Ramos (cell line): ENCODE data around the gene DCXR.

Experiments used
- in situ Hi-C: fragments of 300-500 bp; cut with MboI; formaldehyde crosslinking; loops from one replicate; pipeline ENCODE4 v1.14.3; 2022; ENCODE audit warnings: low sequenced_read_pairs; ENCODE audit not compliant: unreplicated experiment

DCXR gene

DNA sequence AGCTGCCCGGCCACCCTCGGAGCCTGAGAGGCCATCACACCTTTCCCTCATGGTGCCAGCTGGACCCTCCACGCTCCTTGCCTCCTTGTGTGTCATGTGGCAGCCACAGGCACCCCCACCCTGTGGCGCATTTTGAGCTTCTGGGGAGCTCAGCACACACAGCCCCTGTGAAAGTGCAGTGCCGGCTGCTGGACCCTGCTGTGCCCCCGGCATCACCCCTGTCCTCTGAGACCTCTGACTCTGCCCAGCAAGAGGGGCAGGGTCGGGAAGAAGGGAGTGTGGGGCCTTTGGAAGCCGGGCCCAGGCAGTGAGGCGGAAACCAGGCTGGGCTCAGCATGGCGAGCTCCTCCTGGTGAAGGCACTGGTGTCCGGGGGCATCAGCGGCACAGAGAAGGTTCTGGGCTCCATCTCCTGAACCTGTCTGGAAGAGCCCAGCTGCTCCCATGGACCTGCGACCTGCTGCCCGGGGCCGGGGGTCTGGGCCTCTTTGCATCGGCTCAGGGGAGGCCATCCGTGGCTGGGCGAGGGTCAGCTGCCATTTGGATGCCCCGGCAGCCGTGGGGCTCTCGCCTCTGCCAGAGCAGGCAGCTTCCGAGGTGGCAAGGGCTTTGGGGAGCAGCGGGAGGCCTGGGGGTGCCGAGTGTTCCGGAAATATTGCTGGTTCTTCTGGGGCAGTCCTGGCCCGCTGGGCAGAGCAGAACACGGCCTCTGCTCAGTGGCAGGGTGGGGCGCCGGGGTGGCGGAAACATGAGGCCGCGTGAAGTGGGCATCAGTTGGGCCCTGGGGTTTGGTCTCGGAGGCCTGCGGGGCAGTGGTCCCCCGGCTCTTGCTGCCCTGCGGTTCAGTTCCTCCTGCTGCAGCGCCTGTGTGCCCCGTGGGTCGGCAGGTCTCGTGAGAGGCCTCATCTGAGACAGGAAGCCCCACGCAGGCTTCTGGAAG is 32.7 kb downstream of the DCXR start:
- in situ Hi-C loops: no loop called here

DNA sequence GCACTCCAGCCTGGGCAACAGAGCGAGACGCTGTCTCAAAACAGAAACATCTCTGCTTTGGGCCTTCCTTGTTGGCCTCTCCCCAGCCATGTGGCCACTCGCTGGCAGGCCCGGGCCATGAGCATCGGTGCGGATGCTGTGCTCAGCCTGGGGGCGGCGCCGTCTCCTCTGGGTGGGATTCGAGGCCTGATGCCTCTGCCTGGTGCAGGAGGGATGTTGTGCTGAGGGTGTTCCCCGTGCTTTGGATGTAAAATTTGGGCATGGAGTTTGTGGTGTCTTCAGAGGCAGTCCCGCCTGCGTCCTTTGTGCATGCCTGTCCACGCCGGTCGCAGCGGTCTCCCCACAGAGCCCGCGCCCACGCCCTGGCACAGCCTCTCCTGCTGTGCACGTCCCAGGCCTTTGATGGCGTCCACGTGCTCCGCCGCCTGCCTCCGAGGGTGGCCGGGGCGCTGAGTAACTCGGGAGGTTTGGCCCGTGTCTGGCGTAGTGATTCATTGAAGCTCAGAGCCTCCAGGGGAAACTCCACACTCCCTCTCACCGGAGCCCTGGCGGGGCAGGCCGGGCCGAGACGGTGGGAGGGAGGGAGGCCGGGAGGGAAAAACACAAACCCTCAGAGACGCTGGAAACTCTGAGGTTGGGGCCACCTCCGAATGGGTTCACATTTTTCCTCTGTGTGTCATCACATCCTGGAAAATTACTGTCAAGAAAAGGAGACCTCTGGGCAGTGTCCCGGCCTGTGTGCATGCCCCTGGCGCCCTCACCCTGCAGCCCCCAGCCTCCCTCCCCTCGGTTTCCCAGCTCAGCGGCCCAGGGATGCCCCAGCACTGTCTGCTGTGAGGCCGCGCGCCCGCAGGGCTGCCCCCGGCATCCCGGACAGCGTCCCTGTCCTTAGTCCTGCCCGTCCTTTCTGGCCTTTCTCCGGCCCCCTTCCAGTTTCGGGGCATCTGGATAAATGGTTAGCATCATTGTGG is 33.8 kb downstream of the DCXR start:
- in situ Hi-C loops: no loop called here

DNA sequence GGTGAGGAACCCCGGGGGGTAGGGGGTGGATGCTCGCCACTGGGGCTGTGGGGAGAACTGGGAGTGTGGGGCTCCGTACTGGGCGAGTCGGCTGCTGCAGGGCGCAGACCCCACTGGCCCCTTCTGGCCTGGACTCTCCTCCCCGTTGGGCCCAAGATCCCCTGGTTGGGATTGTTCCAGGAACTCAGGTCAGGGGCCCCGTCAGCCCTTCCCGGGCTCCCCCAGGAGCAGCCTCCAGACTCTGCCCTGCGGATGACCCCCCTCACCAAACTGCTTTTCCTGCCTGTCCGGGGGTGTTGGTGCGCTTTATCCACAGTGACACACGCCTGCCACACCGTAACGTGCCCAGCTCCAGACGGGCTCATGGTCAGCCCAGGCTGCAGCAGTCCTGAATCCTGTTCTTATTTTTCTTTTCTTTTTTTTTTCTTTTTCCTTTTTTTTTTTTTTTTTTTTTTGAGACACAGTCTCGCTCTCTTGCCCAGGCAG is 35.9 kb downstream of the DCXR start:
- in situ Hi-C loops: no loop called here

DNA sequence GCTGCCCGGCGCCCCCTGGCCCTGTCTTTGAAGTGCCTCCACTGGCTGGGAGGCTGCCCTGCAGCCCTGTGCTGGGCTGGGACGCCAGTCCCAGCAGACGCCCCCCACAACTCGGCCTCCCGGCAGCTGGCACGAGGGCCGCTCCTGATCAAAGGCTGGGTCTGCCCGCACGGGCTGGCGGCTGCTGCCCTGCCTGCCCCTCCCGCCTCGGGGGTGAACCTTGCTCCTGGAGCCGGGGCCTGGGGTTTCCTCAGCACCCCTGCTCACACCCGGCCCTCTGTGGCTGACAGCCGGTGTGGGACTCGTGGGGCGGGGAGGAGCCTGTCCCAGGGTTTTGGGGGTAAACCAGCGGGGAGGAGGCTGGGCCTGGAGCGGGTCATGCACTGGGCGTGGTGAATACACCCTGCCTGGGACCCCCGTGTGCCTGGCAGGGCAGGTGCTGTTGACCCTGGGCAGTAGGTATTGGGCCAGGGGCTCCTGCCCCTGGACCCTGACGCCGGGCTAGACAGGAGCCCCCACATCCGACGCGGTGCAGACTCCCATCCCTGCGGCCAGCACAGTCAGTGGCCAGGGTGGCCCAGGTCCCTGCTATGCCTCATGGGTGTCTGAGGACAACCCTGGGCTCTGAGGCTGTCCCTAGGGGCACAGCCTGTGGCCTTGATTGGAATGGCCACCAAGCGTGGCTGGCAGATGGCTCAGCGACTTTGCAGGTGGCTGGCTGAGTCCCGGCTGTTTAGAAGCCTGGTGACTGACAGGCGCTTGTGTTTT is 36.5 kb downstream of the DCXR start:
- in situ Hi-C loops: no loop called here

DNA sequence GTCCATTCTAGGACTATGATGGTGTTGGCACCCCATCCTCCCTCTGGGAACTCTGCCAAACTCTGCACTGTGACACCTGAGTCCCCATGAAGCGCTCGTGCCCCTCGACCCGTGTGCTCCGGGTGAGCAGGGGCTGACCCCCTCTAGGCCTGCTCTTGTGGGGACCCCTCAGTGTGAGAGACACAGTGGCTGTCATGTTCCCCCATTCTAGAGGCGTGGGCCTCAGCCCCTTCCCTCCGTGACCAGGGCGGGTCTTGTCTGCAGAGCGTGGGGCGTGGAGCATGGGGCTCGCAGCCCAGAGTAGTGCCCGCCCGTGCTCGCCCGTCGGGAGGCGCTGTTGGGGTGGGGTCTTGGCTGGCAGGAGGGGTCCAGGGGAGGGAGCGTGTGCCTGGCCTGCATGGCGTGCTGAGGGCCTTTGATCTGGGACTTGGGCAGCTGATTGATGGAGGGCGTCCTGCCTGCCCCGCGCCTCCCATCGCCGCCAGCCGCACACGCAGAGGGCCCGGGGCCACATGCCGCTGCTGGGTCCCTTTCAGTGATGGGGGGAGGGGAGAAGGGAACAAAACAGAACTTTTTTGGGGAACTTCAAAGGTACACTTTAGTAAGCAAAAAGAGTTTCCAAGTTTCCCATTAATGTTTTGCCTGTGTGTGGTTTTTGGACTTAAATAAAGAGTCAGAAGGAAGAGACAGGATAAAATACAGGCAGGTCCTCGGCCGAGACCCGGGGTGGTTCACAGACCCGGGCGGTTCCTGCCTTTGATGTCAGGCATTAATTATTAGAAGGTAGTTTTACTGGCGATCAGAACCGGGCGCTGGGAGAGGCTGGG is 37.3 kb downstream of the DCXR start:
- in situ Hi-C loops: no loop called here

DNA sequence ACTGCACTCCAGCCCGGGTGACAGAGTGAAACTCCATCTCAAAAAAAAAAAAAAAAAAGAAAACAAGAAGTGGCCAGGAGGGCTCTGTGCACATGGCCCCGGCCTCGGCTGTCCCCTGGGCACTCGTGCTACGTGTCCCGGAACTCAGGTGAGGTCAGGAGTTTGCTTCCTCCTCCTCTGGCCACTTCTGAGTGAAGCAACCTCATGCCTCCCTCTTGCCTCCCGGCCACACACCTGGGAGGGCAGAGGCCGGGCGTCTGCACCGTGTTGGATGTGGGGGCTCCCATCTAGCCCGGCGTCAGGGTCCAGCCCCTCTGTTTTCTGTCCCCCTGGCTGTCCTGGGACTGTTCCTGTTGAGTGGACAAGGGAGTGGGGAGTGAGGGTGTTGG is 37.9 kb downstream of the DCXR start:
- in situ Hi-C loops: no loop called here

DNA sequence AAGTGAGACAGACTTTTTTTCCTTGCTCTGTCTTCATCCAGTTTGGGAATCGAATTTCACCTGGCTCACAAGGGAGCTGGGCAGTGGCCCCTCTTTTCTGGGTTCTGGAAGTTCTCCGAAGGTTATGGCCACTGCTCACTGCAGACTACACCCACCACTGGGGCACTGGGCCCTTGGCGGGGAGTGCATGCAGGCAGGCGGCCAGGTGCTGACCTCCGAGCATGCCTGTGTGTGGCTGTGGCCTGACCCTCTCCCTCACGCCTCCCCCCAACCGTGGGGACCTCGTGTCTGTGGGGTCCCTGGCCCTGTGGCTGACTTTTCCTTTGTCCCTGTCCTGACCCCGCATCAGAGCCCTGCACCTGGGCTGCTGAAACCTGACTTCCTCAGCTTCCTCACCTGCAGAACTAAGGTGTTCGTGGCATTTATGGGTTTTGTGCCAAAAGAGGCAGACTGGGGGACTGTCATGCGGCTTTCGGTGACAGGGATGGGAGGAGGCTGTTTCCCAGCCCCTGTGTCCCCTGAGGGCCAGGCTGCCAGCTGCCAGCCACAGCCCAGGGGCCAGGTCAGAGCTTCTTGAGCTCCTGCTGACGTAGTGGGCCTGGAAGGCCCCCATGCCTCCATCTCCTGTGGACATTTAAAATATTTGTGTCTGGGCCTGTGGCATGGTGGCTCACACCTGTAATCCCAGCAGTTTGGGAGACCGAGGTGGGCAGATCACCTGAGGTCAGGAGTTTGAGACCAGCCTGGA is 38.6 kb downstream of the DCXR start:
- in situ Hi-C loops: no loop called here

DNA sequence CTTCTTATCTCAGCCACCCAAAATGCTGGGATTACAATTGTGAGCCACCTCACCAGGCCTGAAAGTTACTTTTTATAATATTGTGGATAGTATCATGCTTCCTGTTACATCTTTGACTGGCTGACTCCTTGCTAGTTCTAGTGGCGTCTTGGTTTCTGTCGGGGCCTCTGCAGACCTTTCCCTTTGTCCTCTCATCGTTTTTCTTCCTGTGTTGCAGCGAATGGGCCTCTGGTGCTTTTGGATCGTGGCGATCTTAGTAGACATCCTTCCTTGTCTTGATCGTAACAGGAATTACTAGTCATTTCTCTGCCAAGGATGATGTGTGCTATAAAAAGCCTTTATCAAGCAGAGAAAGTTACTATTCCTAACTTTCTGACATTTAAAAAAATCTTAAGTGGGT is 39.3 kb downstream of the DCXR start:
- in situ Hi-C loops: no loop called here

DNA sequence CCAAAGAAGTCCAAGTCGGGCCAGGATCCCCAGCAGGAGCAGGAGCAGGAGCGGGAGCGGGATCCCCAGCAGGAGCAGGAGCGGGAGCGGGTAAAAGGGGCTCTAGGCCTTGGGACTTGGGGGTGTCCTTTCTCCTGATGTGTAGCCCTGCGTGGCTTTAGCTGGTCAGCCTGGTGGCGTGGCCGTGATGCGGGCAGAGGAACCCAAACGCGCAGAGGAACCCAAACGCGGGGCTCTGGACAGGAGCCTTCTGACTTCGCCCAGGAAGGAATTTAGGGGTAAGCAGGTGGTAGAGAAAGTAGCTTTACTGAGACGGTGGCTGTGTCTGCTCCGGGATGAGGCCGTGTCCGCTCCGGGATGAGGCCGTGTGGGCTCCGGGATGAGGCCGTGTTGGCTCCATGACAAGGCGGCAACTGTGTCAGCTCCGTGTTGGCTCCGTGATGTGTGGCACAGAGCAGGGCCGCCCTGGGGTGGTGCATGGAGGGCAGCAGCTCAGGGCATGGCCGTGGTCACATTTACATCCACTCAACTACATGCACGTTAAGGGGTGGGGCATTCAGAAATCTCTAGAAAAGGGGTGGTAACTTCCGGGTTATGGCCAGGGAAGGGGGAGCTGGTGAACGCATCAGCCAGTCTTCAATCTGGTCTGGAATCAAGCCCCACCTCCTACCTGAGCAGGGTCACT is 40.6 kb downstream of the DCXR start:
- in situ Hi-C loops: no loop called here

DNA sequence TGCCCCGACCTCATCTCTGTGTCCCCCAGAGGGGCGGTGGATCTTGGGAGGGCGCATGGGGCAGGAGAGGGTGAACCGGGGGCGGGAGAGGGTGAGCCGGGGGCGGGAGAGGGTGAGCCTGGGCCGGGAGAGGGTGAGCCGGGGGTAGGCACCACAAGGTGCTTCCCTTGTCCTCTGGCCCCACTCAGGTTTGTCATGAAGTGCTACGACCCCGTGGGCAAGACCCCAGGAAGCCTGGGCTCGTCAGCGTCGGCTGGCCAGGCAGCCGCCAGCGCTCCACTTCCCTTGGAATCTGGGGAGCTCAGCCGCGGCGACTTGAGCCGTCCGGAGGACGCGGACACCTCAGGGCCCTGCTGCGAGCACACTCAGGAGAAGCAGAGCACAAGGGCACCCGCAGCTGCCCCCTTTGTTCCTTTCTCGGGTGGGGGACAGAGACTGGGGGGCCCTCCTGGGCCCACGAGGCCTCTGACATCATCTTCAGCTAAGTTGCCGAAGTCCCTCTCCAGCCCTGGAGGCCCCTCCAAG is 41.2 kb downstream of the DCXR start:
- in situ Hi-C loops: no loop called here

DNA sequence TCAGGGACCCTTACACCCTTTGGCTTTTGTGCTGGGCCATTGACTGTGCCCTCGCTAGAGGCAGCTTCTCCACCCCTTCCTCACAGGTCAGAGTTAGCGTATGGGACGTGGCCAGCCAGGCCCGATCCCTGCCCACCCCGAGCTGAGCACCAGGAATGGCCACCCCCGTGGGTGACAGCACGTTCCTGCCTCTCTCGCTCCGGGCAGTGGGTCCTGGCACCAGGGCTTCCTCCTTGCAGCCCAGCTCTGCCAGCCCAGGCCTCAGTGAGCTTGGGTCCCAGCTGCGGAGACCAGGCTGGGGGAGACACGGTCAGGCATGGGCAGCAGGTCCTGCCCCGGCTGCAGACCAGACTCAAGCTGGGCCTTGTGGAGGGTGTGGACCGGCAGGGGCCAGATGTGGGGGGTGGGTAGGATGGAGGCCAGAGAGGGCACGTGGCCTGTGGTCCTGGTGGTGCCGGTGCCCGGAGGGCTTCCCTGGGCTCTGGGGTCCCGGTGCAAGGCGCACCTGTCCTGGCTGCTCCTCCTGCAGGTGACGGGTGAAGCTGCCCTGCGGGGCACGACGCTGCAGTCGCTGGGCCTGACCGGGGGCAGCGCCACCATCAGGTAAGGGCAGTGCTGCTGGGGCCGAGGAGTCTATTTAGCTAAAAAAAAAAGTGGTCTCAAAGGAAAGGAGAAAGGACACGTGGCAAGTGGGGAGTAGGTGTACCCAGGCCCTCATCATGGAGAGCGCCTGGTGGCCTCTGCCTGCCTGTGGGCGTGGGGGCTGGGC is 41.9 kb downstream of the DCXR start:
- in situ Hi-C loops: no loop called here

DNA sequence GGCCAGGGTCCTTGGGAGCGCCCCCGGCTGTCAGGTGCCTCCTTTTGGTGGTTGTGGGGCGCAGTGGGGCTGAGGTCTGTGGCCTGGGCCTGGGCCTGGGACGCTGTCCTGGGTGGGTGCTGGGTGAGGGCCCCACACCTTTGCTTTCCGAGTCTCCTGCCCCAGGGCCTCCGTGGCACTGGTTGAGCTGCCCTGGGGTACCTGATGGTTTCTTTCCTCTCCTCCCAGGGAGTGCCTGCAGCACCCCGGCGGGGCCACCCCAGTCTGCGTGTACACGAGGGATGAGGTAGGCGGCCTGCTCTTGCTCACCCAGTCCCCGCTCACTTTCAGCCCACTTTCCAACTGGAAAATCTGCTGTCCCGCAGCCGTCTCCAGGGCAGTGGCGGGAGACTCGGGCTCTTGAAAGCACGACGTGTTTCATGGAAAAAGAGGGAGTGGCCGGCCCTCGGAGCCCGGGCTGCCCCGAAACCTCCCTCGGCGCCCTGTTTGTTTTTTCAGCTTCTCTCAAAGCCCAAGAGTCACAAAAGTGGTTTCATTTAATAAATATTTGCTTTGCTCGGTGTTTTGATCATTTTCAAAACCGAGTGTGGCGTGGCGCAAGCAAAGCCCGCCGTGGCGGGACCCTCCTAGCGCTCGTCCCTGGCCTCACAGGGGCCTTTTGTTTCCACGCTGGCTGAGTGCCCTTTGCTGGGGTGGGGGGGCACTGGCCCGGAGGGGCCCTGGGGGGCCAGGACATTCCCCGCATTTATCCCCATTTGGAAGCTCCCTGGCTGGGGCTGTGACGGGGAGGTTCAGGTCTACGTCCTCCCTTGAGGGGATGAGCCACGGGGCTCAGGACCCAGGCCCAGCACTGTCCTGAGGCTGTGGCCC is 42.7 kb downstream of the DCXR start:
- in situ Hi-C loops: no loop called here

DNA sequence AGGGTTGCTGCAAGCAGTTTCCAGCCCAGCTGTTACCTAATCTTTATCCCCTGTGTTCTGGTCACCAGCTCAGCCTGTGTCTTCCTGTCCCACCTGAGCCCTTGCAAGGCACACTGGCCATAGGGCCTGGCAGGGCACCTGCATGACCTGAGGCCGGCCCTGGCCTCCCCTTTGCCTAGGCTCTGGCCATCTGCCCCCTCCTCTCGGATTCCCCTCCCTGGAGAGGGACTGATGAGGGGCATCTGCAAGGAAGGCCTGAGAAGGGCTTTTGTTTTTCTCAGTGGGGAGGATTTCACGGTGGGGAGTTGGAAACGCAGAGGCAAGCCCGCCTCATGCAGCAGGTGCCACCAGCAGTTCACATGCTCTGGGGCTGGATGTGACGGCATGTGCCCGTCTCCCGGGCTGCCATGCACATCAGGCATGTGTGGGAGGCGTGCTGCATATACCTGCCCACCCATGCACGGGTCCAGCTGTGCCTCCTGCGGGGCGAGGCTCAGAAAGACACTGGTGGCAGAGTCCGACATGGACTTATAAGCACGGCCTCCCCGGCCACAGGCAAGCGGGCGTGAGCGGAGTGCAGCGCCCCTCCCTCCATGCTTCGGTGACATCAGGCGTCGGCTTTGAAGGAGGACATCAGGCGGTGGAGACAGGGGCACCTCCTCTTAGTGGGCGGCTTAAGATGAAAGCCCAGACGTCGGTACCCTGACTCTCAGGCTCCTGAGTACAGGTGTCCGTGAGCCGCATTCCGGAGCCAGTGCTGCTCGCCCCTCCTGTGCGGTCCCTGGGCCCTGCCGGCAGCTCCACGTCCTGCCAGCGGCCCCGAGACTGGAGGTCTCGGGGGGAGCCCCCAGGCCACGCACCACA is 43.5 kb downstream of the DCXR start:
- in situ Hi-C loops: no loop called here

DNA sequence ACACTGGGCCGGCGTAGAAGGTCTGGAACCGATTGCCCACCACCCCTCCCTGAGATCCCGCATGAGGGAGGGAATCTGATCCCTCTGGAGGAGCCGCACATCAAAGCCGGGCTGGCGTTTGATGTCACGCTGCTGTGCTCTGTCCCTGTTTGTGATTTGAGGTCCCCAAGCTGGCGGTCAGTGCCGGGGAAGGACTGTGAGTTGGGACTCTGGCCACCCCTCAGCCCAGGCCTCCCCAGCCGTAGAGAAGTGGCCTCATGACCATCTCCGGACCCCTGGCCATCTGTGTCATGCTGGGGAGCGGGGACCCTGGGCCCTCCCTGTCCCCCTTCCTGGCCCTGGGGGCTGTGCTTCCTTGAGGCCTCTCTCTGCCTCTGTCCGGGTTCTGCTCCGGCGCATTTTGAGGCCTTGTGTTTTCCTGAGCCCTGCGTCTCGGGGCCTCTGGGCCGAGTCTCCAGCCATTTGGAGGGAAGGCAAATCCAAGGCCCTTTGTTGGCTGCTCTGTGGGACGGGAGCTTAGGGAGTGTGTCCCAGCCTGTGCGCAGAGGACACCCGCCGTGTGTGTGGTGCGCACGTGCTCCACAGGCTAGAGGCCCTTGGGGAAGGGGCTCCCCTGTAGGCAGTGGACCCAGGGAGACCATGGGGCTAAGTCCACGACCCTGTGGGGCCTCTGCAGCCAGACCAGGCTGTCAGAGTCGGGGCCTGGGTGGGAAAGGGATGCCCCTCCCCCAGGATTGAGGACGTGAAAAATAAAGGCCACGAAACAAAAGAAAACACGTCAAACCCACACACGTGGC is 45.0 kb downstream of the DCXR start:
- in situ Hi-C loops: no loop called here
